HepG2 (cell line): ENCODE results near the gene TSNAXIP1.

ENCODE experiments used
- BRCA1 ChIP-seq: sonication (generic); formaldehyde crosslinking; IDR thresholded peaks from 2 replicates; pipeline ENCODE4 v1.4.0; 2020; ENCODE audit warnings: missing genetic modification reagents
- CAMTA2 ChIP-seq: sonication (generic); formaldehyde crosslinking; IDR thresholded peaks from 2 replicates; pipeline ENCODE4 v1.4.0; 2020; ENCODE audit warnings: mild to moderate bottlenecking, missing genetic modification reagents, borderline replicate concordance
- FOSL2 ChIP-seq: sonication (generic); formaldehyde crosslinking; IDR thresholded peaks from 2 replicates; pipeline ENCODE4 v1.4.0; 2020; ENCODE audit warnings: missing genetic modification reagents
- HMG20A ChIP-seq: IDR thresholded peaks from 2 replicates; pipeline ENCODE4 v1.6.1; 2016; ENCODE audit warnings: borderline replicate concordance
- HOXA9 ChIP-seq: sonication (generic); formaldehyde crosslinking; IDR thresholded peaks from 2 replicates; pipeline ENCODE4 v1.8.1; 2022; ENCODE audit warnings: missing genetic modification reagents, mild to moderate bottlenecking, moderate library complexity, borderline replicate concordance
- JUN ChIP-seq: sonication (generic); formaldehyde crosslinking; IDR thresholded peaks from 2 replicates; pipeline ENCODE4 v1.4.0; 2020; ENCODE audit warnings: mild to moderate bottlenecking, missing genetic modification reagents
- MXI1 ChIP-seq: IDR thresholded peaks from 3 replicates; pipeline ENCODE4 v1.6.1; 2012; ENCODE audit warnings: low read depth, low read length, inconsistent platforms, borderline replicate concordance
- REL ChIP-seq: sonication (generic); formaldehyde crosslinking; conservative IDR thresholded peaks from 2 replicates; pipeline ENCODE4 v1.8.0; 2022; ENCODE audit warnings: mild to moderate bottlenecking, missing genetic modification reagents, moderate library complexity
- TAF1 ChIP-seq: sonication (generic); formaldehyde crosslinking; IDR thresholded peaks from 2 replicates; pipeline ENCODE4 v1.4.0; 2020; ENCODE audit warnings: missing genetic modification reagents
- ZNF232 ChIP-seq: sonication (generic); formaldehyde crosslinking; IDR thresholded peaks from 2 replicates; pipeline ENCODE4 v1.4.0; 2020; ENCODE audit warnings: missing genetic modification reagents, borderline replicate concordance
- TF ChIP-seq, protein P1 (sequence below): sonication (generic); formaldehyde crosslinking; IDR thresholded peaks from 2 replicates; pipeline ENCODE4 v1.4.0; 2020; ENCODE audit warnings: low read depth, mild to moderate bottlenecking, missing genetic modification reagents
- TF ChIP-seq, protein P2 (sequence below): sonication (generic); formaldehyde crosslinking; conservative IDR thresholded peaks from 2 replicates; pipeline ENCODE4 v1.4.0; 2020; ENCODE audit warnings: missing genetic modification reagents

DNA sequence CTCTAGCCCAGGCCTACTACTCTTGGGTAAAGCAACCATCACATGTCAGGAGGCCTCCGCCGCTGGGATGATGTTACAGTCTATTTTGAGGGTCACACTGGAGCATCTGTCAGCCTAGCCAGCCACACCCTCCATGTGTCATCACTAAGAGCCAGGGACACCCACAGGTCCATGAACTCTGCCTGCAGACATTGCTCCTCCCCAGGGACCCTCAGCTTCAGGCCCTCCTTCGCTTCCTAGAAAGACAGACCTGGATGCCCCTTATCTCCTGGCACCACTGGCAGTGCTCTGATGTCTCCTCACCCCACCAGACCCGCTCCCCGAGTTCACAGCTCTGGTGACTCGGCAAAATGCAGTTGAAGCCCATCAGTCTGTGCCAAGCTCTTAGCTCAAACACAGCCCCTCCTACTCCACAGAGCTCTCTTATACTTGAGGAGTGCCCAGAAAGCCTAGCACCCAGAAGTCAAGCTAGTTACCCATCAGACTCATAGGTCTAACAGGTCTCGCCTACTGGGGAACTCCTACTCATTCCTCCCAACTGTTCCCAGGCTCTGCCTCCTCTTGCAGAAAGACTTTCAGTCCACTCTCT, 6.3 kb upstream of the TSNAXIP1 start:
- TF ChIP-seq HOXA9 (CRISPR knock-in tag) (no peak), HMG20A (CRISPR knock-in tag) (no peak), JUN (CRISPR knock-in tag) (no peak), ZNF232 (no peak), CAMTA2 (no peak), MXI1 (no peak), FOSL2 (no peak), TAF1 (CRISPR knock-in tag) (no peak), REL (no peak), BRCA1 (CRISPR knock-in tag) (no peak)
- TF ChIP-seq, protein P1, sequence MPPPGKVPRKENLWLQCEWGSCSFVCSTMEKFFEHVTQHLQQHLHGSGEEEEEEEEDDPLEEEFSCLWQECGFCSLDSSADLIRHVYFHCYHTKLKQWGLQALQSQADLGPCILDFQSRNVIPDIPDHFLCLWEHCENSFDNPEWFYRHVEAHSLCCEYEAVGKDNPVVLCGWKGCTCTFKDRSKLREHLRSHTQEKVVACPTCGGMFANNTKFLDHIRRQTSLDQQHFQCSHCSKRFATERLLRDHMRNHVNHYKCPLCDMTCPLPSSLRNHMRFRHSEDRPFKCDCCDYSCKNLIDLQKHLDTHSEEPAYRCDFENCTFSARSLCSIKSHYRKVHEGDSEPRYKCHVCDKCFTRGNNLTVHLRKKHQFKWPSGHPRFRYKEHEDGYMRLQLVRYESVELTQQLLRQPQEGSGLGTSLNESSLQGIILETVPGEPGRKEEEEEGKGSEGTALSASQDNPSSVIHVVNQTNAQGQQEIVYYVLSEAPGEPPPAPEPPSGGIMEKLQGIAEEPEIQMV (CRISPR knock-in tag) = no peak
- TF ChIP-seq, protein P2, sequence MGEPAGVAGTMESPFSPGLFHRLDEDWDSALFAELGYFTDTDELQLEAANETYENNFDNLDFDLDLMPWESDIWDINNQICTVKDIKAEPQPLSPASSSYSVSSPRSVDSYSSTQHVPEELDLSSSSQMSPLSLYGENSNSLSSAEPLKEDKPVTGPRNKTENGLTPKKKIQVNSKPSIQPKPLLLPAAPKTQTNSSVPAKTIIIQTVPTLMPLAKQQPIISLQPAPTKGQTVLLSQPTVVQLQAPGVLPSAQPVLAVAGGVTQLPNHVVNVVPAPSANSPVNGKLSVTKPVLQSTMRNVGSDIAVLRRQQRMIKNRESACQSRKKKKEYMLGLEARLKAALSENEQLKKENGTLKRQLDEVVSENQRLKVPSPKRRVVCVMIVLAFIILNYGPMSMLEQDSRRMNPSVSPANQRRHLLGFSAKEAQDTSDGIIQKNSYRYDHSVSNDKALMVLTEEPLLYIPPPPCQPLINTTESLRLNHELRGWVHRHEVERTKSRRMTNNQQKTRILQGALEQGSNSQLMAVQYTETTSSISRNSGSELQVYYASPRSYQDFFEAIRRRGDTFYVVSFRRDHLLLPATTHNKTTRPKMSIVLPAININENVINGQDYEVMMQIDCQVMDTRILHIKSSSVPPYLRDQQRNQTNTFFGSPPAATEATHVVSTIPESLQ = no peak
